ENCODE measurements around the gene PLEKHA3.

The PLEKHA3 gene

GRCh38 chr2:178506949-178507348 is 26.7 kb downstream of the PLEKHA3 start:
- Histone ChIP-seq H3F3A (ENCODE audit: insufficient read depth, low read length) (no peaks in the 10 kb centered on the region), H3K27ac (ENCODE audit: low read depth, low read length, poor library complexity, severe bottlenecking) (no peak overlapping the region), H3K4me2 (ENCODE audit: low read length) (no peak overlapping the region), H3K79me2 (ENCODE audit: insufficient read depth, low read length) (no peaks in the 10 kb centered on the region), H2AFZ (ENCODE audit: low read length) (no peak overlapping the region), H3K4me3 (ENCODE audit: low read depth, low read length, poor library complexity, severe bottlenecking) (no peak overlapping the region), H3K36me3 (ENCODE audit: insufficient read depth, low read length) (peaks cover 51% of the 10 kb centered on the region), H3K9ac (ENCODE audit: low read length) (no peak overlapping the region), H3K9me2 (ENCODE audit: low read depth, low read length) (no peaks in the 10 kb centered on the region), H4K20me1 (ENCODE audit: insufficient read depth, low read length) (no peaks in the 10 kb centered on the region), H3K9me3 (ENCODE audit: low read length) (no peaks in the 10 kb centered on the region), H3K27me3 (ENCODE audit: insufficient read depth, low read length) (no peaks in the 10 kb centered on the region), H3K4me1 (ENCODE audit: insufficient read depth, low read length, severe bottlenecking) (no peaks in the 10 kb centered on the region)
- TF ChIP-seq EZH2 (IDR thresholded peaks at IDR 0.05; ENCODE audit: borderline replicate concordance, low read length) (no peak), CTCF (IDR thresholded peaks at IDR 0.05; ENCODE audit: low read length) (no peak)

DNA sequence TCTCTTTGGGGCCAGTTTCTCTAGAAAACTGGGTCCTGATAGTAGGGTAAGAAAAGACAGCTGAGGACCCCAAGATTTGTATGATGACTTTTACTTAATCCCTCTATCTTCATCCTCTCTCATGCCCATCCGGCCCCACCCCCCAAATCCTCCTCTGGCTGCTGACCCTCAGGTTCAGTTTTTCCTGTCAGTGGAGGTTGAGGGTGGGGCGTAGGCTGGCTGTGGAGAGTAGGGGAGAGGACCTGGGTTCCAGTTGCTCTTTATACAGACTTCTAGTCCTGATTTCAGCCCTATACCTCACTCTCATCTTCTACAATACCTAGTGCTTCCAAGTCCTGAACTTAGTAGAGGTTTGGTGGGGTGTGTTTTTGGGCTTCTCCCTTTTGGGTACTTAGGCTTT is 28.4 kb downstream of the PLEKHA3 start:
- Histone ChIP-seq H3F3A (ENCODE audit: insufficient read depth, low read length) (no peaks in the 10 kb centered on the region), H3K4me1 (ENCODE audit: insufficient read depth, low read length, severe bottlenecking) (no peaks in the 10 kb centered on the region), H3K79me2 (ENCODE audit: insufficient read depth, low read length) (no peaks in the 10 kb centered on the region), H3K27ac (ENCODE audit: low read depth, low read length, poor library complexity, severe bottlenecking) (no peak overlapping the region), H3K9ac (ENCODE audit: low read length) (no peak overlapping the region), H3K9me2 (ENCODE audit: low read depth, low read length) (no peaks in the 10 kb centered on the region), H4K20me1 (ENCODE audit: insufficient read depth, low read length) (no peaks in the 10 kb centered on the region), H3K36me3 (ENCODE audit: insufficient read depth, low read length) (peaks cover 44% of the 10 kb centered on the region), H3K9me3 (ENCODE audit: low read length) (no peaks in the 10 kb centered on the region), H3K4me3 (ENCODE audit: low read depth, low read length, poor library complexity, severe bottlenecking) (no peak overlapping the region), H2AFZ (ENCODE audit: low read length) (no peak overlapping the region), H3K27me3 (ENCODE audit: insufficient read depth, low read length) (no peaks in the 10 kb centered on the region), H3K4me2 (ENCODE audit: low read length) (no peak overlapping the region)
- no peak for TF ChIP-seq CTCF (IDR thresholded peaks at IDR 0.05; ENCODE audit: low read length)
- TF ChIP-seq EZH2 (IDR thresholded peaks at IDR 0.05; ENCODE audit: borderline replicate concordance, low read length) = no peak

- Histone ChIP-seq H3K79me2 (ENCODE audit: insufficient read depth, low read length) (no peaks in the 10 kb centered on the region), H2AFZ (ENCODE audit: low read length) (no peak overlapping the region), H3K9me2 (ENCODE audit: low read depth, low read length) (no peaks in the 10 kb centered on the region)
These were observed 30.1 kb downstream of the PLEKHA3 start for GRCh38 chr2:178510384-178510783.

More at GRCh38 chr2:178510384-178510783, 30.1 kb downstream of the PLEKHA3 start:
- Histone ChIP-seq H3K4me1 (ENCODE audit: insufficient read depth, low read length, severe bottlenecking) (no peaks in the 10 kb centered on the region), H3K27me3 (ENCODE audit: insufficient read depth, low read length) (no peaks in the 10 kb centered on the region), H3K4me3 (ENCODE audit: low read depth, low read length, poor library complexity, severe bottlenecking) (no peak overlapping the region), H3K27ac (ENCODE audit: low read depth, low read length, poor library complexity, severe bottlenecking) (no peak overlapping the region), H3K9ac (ENCODE audit: low read length) (no peak overlapping the region), H3K4me2 (ENCODE audit: low read length) (no peak overlapping the region), H3F3A (ENCODE audit: insufficient read depth, low read length) (no peaks in the 10 kb centered on the region), H3K9me3 (ENCODE audit: low read length) (no peaks in the 10 kb centered on the region), H3K36me3 (ENCODE audit: insufficient read depth, low read length) (peaks cover 29% of the 10 kb centered on the region), H4K20me1 (ENCODE audit: insufficient read depth, low read length) (no peaks in the 10 kb centered on the region)
- no peak for TF ChIP-seq CTCF (IDR thresholded peaks at IDR 0.05; ENCODE audit: low read length)

Measured in OCI-LY1 (cell line).